ENCODE data around the gene CNR1.

DNA sequence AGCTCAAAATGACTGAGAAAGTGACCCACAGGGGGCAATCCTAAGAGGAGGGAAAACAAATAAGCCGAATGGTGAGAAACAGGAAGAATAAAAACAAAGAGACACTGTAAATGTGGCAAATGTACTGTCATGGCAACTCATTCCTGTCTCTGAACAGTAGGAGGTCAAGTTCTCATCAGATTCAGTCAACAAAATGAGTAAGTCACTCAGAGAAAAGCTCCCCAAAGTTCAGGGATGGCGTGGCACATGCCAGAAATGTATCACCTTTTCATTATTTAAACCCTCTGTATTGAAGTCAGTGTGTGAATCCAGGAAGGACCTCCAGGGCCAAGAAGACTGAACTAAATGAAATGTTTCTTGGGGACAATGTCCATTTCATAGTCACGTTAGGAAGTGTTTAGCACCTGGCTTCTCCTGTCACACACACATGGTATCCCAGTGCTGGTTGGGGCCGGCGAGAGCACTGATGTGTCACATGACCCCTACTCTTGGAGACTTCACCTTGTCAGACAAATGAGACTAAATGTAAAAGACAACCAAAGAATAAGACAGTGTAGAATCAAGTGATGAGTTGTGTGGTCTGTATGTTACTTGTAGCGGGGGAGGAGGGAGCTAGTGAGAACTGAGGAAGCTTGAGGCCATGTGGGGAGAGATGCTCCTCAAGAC lies 20.7 kb downstream of the CNR1 start:
- no peak for TF ChIP-seq CREB5 (CRISPR knock-in tag; IDR thresholded peaks at IDR 0.05; ENCODE audit: low read depth)
- TF ChIP-seq CSRNP3 (CRISPR knock-in tag; IDR thresholded peaks at IDR 0.05) = no peak
- TF ChIP-seq ZNF565 (CRISPR knock-in tag; conservative IDR thresholded peaks at IDR 0.05; ENCODE audit: low read depth) = no peak
- no peak for TF ChIP-seq RARB (CRISPR knock-in tag; IDR thresholded peaks at IDR 0.05)
- TF ChIP-seq OSR1 (CRISPR knock-in tag; IDR thresholded peaks at IDR 0.05) = no peak
- no peak for TF ChIP-seq PPARA (CRISPR knock-in tag; IDR thresholded peaks at IDR 0.05; ENCODE audit: borderline replicate concordance)
- TF ChIP-seq ARNTL (CRISPR knock-in tag; IDR thresholded peaks at IDR 0.05; ENCODE audit: borderline replicate concordance, low read depth) = no peak
- no peak for TF ChIP-seq ZNF8 (CRISPR knock-in tag; IDR thresholded peaks at IDR 0.05)
- TF ChIP-seq, protein P1, sequence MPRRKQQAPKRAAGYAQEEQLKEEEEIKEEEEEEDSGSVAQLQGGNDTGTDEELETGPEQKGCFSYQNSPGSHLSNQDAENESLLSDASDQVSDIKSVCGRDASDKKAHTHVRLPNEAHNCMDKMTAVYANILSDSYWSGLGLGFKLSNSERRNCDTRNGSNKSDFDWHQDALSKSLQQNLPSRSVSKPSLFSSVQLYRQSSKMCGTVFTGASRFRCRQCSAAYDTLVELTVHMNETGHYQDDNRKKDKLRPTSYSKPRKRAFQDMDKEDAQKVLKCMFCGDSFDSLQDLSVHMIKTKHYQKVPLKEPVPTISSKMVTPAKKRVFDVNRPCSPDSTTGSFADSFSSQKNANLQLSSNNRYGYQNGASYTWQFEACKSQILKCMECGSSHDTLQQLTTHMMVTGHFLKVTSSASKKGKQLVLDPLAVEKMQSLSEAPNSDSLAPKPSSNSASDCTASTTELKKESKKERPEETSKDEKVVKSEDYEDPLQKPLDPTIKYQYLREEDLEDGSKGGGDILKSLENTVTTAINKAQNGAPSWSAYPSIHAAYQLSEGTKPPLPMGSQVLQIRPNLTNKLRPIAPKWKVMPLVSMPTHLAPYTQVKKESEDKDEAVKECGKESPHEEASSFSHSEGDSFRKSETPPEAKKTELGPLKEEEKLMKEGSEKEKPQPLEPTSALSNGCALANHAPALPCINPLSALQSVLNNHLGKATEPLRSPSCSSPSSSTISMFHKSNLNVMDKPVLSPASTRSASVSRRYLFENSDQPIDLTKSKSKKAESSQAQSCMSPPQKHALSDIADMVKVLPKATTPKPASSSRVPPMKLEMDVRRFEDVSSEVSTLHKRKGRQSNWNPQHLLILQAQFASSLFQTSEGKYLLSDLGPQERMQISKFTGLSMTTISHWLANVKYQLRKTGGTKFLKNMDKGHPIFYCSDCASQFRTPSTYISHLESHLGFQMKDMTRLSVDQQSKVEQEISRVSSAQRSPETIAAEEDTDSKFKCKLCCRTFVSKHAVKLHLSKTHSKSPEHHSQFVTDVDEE (CRISPR knock-in tag; IDR thresholded peaks at IDR 0.05) = no peak
- no peak for TF ChIP-seq ZFP3 (CRISPR knock-in tag; IDR thresholded peaks at IDR 0.05)
- TF ChIP-seq BACH2 (CRISPR knock-in tag; IDR thresholded peaks at IDR 0.05; ENCODE audit: borderline replicate concordance) = no peak

Measured in SK-N-SH treated with all-trans-retinoic acid at 6 μM for 48 hours (cell line).